DMS 273 (cell line): ENCODE measurements around the gene GDF11.

Source experiments
- DNase-seq: peaks from one replicate; lab custom pipeline; 2025; ENCODE audit not compliant: unreplicated experiment; lab: John Stamatoyannopoulos, UW

Gene GDF11

GRCh38 chr12:55742719-55743405 lies at the start of gene GDF11:
Gene GDF11 (plus strand): TSS chr12:55743122. CDS start chr12:55743317, 195 bp downstream.
- DNase-seq: peak; percentile 84

- DNase-seq: no peak
Observed at GRCh38 chr12:55693323-55694187, 49.4 kb upstream of the GDF11 start.

- no peak for DNase-seq
Observed at GRCh38 chr12:55694188-55694515, 48.8 kb upstream of the GDF11 start.

DNA sequence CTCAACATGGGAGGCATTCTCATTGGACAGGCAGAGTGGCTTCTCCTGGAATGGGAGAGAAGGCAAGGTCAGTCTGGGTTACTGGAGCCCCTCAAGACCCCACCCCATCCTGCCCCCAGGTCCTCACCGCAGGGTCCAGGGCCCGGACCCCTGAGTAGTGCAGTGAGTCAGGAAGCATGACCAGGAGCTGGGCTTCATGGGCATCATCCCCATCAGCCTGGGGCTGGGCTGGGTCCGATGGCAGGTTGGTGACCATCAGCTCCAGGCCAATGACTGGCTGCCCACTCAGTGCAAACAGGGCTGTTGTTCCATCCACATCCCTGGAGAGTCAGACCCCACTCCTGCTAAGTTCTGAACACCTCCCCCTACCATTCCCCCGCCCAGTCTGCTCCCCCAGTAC lies 48.3 kb upstream of the GDF11 start:
- DNase-seq: no peak

- DNase-seq: no peak
Observed at GRCh38 chr12:55695349-55695748, 47.6 kb upstream of the GDF11 start.

GRCh38 chr12:55696141-55696540 lies 46.8 kb upstream of the GDF11 start:
- no peak for DNase-seq

DNA sequence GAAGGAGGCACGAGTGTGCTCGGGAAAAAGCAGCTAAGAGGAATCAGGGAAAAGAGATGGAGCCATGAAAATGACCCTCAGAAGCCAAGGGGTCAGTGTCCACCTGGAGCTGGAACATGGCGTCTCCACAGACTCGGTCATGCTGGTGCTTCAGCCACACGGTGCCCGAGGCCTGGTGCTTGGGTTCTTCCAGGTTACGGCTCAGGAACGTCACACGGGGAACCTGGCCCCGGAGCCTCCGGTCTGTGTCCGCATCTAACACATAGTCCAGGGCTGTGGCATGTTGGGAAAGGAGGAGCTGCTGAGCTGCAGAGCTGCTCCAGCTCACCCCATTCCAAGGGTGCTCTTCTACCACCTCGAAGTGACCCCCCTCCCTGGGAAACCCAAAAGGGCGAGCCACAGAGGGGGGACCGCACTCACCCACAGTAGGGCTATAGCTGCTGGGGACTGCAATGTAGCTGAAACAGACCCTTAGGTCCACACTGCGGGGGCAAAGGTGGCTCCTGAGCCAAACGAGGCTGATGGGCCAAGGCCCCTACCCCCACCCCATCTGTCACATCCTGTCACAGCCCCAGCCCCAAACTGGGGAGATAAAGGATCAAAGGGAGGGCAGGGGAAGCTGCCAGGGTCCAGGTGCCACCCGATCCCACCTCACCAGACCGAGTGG lies 46.0 kb upstream of the GDF11 start:
- DNase-seq: no peak

- no peak for DNase-seq
Observed at GRCh38 chr12:55697686-55698085, 45.2 kb upstream of the GDF11 start.

DNA sequence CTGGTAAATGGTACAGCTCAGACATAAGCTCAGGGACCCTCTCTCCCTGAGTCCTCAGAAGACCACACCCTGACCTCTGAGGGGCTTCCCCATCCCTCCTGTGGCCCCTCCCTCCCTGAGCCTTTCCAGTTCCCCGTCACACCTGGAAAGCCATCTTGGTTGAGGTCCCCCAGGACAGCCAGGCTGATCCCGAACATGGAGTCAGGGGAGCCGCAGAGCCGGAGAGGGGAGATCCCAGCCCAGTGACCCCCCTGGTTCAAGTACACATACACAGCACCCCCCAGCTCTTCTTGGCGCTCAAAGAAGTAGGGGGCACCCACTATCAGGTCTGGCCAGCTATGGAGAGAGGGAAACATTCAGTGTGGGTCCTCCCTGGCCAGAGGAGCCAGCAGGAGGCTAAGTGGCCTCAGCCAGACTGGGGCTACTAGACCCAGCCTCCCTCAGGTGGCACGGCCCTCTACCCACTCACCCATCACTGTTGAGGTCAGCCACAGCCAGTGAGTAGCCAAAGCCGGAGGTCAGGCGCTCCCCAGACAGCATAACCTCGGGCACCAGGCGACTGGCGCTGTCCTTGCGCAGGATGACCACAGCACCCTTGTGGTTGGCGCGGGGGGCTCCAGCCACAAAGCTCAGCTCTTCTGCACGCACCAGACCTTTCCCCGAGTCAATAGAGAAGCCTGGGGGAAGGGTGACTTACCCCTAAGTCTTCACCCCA lies 44.5 kb upstream of the GDF11 start:
- no peak for DNase-seq

DNA sequence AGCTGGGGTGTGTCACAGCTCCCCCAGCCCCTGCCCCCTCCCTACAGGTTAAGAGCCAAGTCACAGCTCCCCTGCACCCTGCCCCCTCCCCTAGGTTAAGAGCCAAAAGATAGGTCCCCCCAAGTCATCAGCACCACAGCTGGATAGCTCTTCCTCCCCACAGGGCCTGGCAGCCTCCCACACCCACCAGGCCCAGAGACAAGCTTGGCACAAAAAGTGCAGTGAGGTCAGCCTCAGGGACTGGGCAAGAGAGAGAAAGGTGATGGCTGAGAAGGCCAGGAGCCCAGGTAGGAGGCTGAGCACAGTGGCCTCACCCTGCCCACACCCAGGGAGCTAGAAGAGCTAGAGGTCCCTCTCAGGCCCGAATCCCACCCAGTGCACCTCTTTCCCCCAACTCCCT lies 44.0 kb upstream of the GDF11 start:
- no peak for DNase-seq

DNA sequence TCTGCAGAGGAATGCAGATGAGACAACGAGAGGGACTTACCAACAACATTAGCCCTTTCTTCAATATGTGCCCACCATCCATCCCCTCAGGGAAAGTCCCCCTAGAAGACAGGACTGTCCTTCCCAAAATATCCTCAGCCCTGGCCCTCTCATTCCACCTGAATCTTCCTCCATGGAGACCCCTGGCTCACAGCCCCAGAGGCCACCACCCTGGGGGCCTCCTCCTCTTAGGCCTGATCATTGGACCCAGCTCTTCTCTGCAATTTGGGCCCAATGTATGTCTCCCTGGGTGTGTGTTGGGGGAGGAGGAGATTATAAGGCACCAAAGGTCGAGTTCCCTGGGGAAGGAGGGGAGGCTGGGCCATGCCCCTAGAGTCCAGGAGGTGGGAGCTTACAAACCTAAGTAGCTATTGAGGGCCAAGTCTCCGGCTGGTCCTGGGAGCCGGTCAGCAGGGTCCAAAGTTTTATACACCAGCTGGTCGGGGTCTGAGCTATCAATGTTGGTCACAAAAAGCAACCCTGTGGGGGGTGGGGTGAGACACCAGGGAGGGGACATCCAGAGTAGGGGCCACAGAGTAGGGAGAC lies 43.4 kb upstream of the GDF11 start:
- DNase-seq: no peak

GRCh38 chr12:55700255-55701018 lies 42.5 kb upstream of the GDF11 start:
- peak; percentile 33 for DNase-seq

- DNase-seq: no peak
Observed at GRCh38 chr12:55702861-55703260, 40.1 kb upstream of the GDF11 start.

- no peak for DNase-seq
Observed at GRCh38 chr12:55703288-55703687, 39.6 kb upstream of the GDF11 start.

GRCh38 chr12:55703901-55704761 lies 38.8 kb upstream of the GDF11 start:
- peak; percentile 56 for DNase-seq

- no peak for DNase-seq
Observed at GRCh38 chr12:55704824-55705718, 37.9 kb upstream of the GDF11 start.

GRCh38 chr12:55705782-55706402 lies 37.0 kb upstream of the GDF11 start:
- DNase-seq: peak; percentile 64
